AG04450 (cell line): ENCODE data around the gene RASL11A. TPM values are rescaled to one million over a fixed set of nuclear protein-coding genes. Genes with fewer than 3 reads are reported as not detected.
A peak's percentile ranks its signal among the peaks of the same experiment; 100 is the strongest.

Experiments used
- CTCF ChIA-PET: fragments of 300-600, 350-600 bp; formaldehyde crosslinking; extraction: SDS; loops from one replicate; lab custom pipeline; 2022; ENCODE audit warnings: antibody characterized with exemption, inconsistent platforms; lab: Charles Lee
- POLR2A ChIA-PET: fragments of 350-600 bp; formaldehyde crosslinking; extraction: SDS; loops from one replicate; lab custom pipeline; 2021; ENCODE audit warnings: antibody characterized with exemption, inconsistent platforms; lab: Yijun Ruan, JAX
- DNase-seq: peaks from one replicate; pipeline ENCODE4 v3.0.0-alpha.2; 2011; ENCODE audit warnings: low read depth, low spot score
- H3K27ac ChIP-seq: one replicate; pipeline ENCODE4 v1.5.1; 2012; ENCODE audit warnings: low read depth, low read length, control low read depth
- H3K27me3 ChIP-seq: one replicate; pipeline ENCODE4 v1.6.0; 2012; ENCODE audit warnings: low read length; ENCODE audit not compliant: control insufficient read depth, insufficient read depth
- H3K4me3 ChIP-seq: 2 replicates; pipeline ENCODE4 v1.5.1; 2011; ENCODE audit warnings: mild to moderate bottlenecking, low read depth, low read length, control low read depth
- H3K9me3 ChIP-seq: 2 replicates; pipeline ENCODE4 v1.5.1; 2012; ENCODE audit warnings: low read length; ENCODE audit not compliant: control insufficient read depth, insufficient read depth
- CTCF ChIP-seq: IDR thresholded peaks from 2 replicates; pipeline ENCODE4 v1.5.1; 2011; ENCODE audit warnings: low read depth, low read length, control low read depth, inconsistent platforms
- polyA plus RNA-seq: library from polyadenylated mRNA; depleted of rRNA; stranded (reverse); fragments of >200 nt; gene quantifications from 2 replicates; pipeline ENCODE4 v1.2.3, GENCODE V29; 2011

Gene RASL11A
- polyA plus RNA-seq, 1 experiment: 13.5 TPM

GRCh38 chr13:27233964-27234363, 36.7 kb upstream of the RASL11A start:
- CTCF ChIA-PET: interaction anchor here (0.7 kb wide), 1 partner anchor 393 kb away, joined by 4 read pairs; no protein-coding TSS in a partner anchor
- H3K27me3 ChIP-seq: no peaks in the 10 kb centered on the region
- H3K4me3 ChIP-seq: no peak overlapping the region
- TF ChIP-seq CTCF: no peak
- no peak overlapping the region for H3K27ac ChIP-seq
- POLR2A ChIA-PET: no interaction called here
- H3K9me3 ChIP-seq: peaks cover 3% of the 10 kb centered on the region; the same call in 1 of the 2 replicates
- DNase-seq: no peak

GRCh38 chr13:27236478-27236877, 34.2 kb upstream of the RASL11A start:
- H3K27me3 ChIP-seq: no peaks in the 10 kb centered on the region
- POLR2A ChIA-PET: no interaction called here
- H3K27ac ChIP-seq: no peak overlapping the region
- H3K9me3 ChIP-seq: peaks cover 3% of the 10 kb centered on the region; the same call in 1 of the 2 replicates
- no peak overlapping the region for H3K4me3 ChIP-seq
- DNase-seq: no peak
- TF ChIP-seq CTCF: no peak
- CTCF ChIA-PET: no interaction called here

- CTCF ChIA-PET: interaction anchor here (1.3 kb wide), 1 partner anchor 120 kb away, joined by 4 read pairs; no protein-coding TSS in a partner anchor
- no peaks in the 10 kb centered on the region for H3K27me3 ChIP-seq
- POLR2A ChIA-PET: no interaction called here
These were observed 27.9 kb upstream of the RASL11A start for GRCh38 chr13:27242702-27243101.

GRCh38 chr13:27245610-27246009, 25.0 kb upstream of the RASL11A start:
- H3K27ac ChIP-seq: no peak overlapping the region
- DNase-seq: no peak
- H3K9me3 ChIP-seq: no peaks in the 10 kb centered on the region
- no peaks in the 10 kb centered on the region for H3K27me3 ChIP-seq
- no peak for TF ChIP-seq CTCF
- ChIA-PET POLR2A (no interaction called here), CTCF (no interaction called here)
- no peak overlapping the region for H3K4me3 ChIP-seq

More at GRCh38 chr13:27242702-27243101, 27.9 kb upstream of the RASL11A start:
- TF ChIP-seq CTCF: no peak
- no peaks in the 10 kb centered on the region for H3K9me3 ChIP-seq
- no peak overlapping the region for H3K27ac ChIP-seq
- H3K4me3 ChIP-seq: no peak overlapping the region
- no peak for DNase-seq

- POLR2A ChIA-PET: interaction anchor here (0.6 to 1.1 kb wide), 11 partner anchors 14 to 888 kb away, joined by 3 to 6 read pairs (median 4); partner anchors contain the start of gene RASL11A
- peak overlapping the region; percentile 98 for H3K27ac ChIP-seq
- CTCF ChIA-PET: interaction anchor here (1.0 kb wide), 1 partner anchor 20 kb away, joined by 3 read pairs; the partner anchor contains the start of gene RASL11A
- no peaks in the 10 kb centered on the region for H3K27me3 ChIP-seq
- H3K9me3 ChIP-seq: no peaks in the 10 kb centered on the region; the same call in 1 of the 2 replicates
- peak overlapping the region; percentile 98 for H3K4me3 ChIP-seq
- no peak for DNase-seq
- no peak for TF ChIP-seq CTCF
These were observed 19.8 kb upstream of the RASL11A start for GRCh38 chr13:27250833-27251165.
